SK-N-SH treated with all-trans-retinoic acid at 6 μM for 48 hours (cell line): ENCODE measurements around the gene KPNB1.
A peak's percentile ranks its signal among the peaks of the same experiment; 100 is the strongest.

Experiments used
- ATAC-seq: fragments of 200-7000 bp; cut with Tn5 transposase; 3 replicates; pipeline ENCODE4 v1.9.1; 2020; ENCODE audit warnings: mild to moderate bottlenecking, moderate library complexity
- ARNTL ChIP-seq: fragments of 450-650 bp; formaldehyde crosslinking; IDR thresholded peaks from 2 replicates; pipeline ENCODE4 v1.5.0; 2020; ENCODE audit warnings: low read depth, mild to moderate bottlenecking, moderate library complexity, borderline replicate concordance
- BACH2 ChIP-seq: fragments of 250-450 bp; sonication (Bioruptor Pico); IDR thresholded peaks from 2 replicates; pipeline ENCODE4 v1.9.0; 2021; ENCODE audit warnings: mild to moderate bottlenecking, borderline replicate concordance
- CSDC2 ChIP-seq: fragments of 250-450 bp; sonication (Bioruptor Pico); IDR thresholded peaks from 2 replicates; pipeline ENCODE4 v1.5.0; 2020; ENCODE audit warnings: mild to moderate bottlenecking, moderate library complexity
- ESRRG ChIP-seq: fragments of 250-450 bp; sonication (Bioruptor Pico); IDR thresholded peaks from 2 replicates; pipeline ENCODE4 v1.6.1; 2021; ENCODE audit warnings: mild to moderate bottlenecking
- GLIS3 ChIP-seq: fragments of 250-450 bp; sonication (Bioruptor Pico); IDR thresholded peaks from 2 replicates; pipeline ENCODE4 v1.5.0; 2020; ENCODE audit warnings: mild to moderate bottlenecking, moderate library complexity
- ISL1 ChIP-seq: fragments of 250-450 bp; sonication (Bioruptor Pico); IDR thresholded peaks from 2 replicates; pipeline ENCODE4 v2.1.2; 2022; ENCODE audit warnings: mild to moderate bottlenecking, moderate library complexity
- RARB ChIP-seq: fragments of 250-450 bp; sonication (Bioruptor Pico); IDR thresholded peaks from 2 replicates; pipeline ENCODE4 v1.8.0; 2021; ENCODE audit warnings: mild to moderate bottlenecking, moderate library complexity
- SNAI2 ChIP-seq: fragments of 250-450 bp; sonication (Bioruptor Pico); IDR thresholded peaks from 2 replicates; pipeline ENCODE4 v1.5.0; 2020; ENCODE audit warnings: mild to moderate bottlenecking, moderate library complexity
- TOX ChIP-seq: fragments of 250-450 bp; sonication (Bioruptor Pico); IDR thresholded peaks from 2 replicates; pipeline ENCODE4 v1.8.0; 2021; ENCODE audit warnings: mild to moderate bottlenecking, moderate library complexity, borderline replicate concordance
- ZC3H10 ChIP-seq: fragments of 250-450 bp; sonication (Bioruptor Pico); IDR thresholded peaks from 2 replicates; pipeline ENCODE4 v1.5.1; 2021; ENCODE audit warnings: mild to moderate bottlenecking, moderate library complexity
- ZFP3 ChIP-seq: fragments of 250-450 bp; sonication (Bioruptor Pico); IDR thresholded peaks from 2 replicates; pipeline ENCODE4 v1.5.0; 2020; ENCODE audit warnings: mild to moderate bottlenecking, moderate library complexity
- ZNF565 ChIP-seq: fragments of 450-650 bp; formaldehyde crosslinking; conservative IDR thresholded peaks from 2 replicates; pipeline ENCODE4 v1.5.0; 2020; ENCODE audit warnings: low read depth, mild to moderate bottlenecking, moderate library complexity
- TF ChIP-seq, protein P1 (sequence below): fragments of 250-450 bp; sonication (Bioruptor Pico); IDR thresholded peaks from 2 replicates; pipeline ENCODE4 v1.5.1; 2020; ENCODE audit warnings: low read depth, mild to moderate bottlenecking, moderate library complexity
- TF ChIP-seq, protein P2 (sequence below): fragments of 250-450 bp; sonication (Bioruptor Pico); IDR thresholded peaks from 2 replicates; pipeline ENCODE4 v1.8.0; 2020; ENCODE audit warnings: mild to moderate bottlenecking, moderate library complexity, borderline replicate concordance
- TF ChIP-seq, protein P3 (sequence below): fragments of 250-450 bp; sonication (Bioruptor Pico); IDR thresholded peaks from 2 replicates; pipeline ENCODE4 v1.5.0; 2020; ENCODE audit warnings: mild to moderate bottlenecking, moderate library complexity
- TF ChIP-seq, protein P4 (sequence below): fragments of 250-450 bp; sonication (Bioruptor Pico); IDR thresholded peaks from 2 replicates; pipeline ENCODE4 v1.5.1; 2021; ENCODE audit warnings: mild to moderate bottlenecking, moderate library complexity

Gene KPNB1

DNA sequence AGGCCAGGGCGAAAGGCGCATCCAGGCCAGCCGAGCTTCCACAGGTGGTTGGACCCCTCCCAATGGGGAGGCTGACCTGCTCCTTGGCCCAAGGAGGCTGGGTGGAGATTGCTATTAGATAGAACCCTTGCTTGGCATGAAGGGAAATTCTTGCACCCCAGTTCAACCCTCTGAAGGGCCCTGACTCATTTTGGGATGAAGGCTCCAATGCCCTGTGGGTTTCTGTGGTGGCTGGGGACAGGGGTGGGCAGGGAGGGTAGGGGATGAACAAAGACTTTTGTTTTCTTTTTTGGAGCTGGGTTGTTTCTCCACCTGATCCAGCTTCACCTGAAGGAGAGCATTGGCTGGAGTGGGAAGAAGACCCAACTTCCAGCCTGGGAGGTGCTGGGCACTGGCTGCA is 66.7 kb downstream of the KPNB1 start:
- TF ChIP-seq, protein P1, sequence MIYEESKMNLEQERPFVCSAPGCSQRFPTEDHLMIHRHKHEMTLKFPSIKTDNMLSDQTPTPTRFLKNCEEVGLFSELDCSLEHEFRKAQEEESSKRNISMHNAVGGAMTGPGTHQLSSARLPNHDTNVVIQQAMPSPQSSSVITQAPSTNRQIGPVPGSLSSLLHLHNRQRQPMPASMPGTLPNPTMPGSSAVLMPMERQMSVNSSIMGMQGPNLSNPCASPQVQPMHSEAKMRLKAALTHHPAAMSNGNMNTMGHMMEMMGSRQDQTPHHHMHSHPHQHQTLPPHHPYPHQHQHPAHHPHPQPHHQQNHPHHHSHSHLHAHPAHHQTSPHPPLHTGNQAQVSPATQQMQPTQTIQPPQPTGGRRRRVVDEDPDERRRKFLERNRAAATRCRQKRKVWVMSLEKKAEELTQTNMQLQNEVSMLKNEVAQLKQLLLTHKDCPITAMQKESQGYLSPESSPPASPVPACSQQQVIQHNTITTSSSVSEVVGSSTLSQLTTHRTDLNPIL (CRISPR knock-in tag) = no peak
- TF ChIP-seq TOX (CRISPR knock-in tag) (no peak), ZC3H10 (CRISPR knock-in tag) (no peak), RARB (CRISPR knock-in tag) (no peak), CSDC2 (no peak), BACH2 (no peak), ZFP3 (no peak), ESRRG (no peak), ISL1 (CRISPR knock-in tag) (no peak), ARNTL (no peak), ZNF565 (CRISPR knock-in tag) (no peak)
- TF ChIP-seq, protein P2, sequence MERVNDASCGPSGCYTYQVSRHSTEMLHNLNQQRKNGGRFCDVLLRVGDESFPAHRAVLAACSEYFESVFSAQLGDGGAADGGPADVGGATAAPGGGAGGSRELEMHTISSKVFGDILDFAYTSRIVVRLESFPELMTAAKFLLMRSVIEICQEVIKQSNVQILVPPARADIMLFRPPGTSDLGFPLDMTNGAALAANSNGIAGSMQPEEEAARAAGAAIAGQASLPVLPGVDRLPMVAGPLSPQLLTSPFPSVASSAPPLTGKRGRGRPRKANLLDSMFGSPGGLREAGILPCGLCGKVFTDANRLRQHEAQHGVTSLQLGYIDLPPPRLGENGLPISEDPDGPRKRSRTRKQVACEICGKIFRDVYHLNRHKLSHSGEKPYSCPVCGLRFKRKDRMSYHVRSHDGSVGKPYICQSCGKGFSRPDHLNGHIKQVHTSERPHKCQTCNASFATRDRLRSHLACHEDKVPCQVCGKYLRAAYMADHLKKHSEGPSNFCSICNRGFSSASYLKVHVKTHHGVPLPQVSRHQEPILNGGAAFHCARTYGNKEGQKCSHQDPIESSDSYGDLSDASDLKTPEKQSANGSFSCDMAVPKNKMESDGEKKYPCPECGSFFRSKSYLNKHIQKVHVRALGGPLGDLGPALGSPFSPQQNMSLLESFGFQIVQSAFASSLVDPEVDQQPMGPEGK = no peak
- TF ChIP-seq, protein P3, sequence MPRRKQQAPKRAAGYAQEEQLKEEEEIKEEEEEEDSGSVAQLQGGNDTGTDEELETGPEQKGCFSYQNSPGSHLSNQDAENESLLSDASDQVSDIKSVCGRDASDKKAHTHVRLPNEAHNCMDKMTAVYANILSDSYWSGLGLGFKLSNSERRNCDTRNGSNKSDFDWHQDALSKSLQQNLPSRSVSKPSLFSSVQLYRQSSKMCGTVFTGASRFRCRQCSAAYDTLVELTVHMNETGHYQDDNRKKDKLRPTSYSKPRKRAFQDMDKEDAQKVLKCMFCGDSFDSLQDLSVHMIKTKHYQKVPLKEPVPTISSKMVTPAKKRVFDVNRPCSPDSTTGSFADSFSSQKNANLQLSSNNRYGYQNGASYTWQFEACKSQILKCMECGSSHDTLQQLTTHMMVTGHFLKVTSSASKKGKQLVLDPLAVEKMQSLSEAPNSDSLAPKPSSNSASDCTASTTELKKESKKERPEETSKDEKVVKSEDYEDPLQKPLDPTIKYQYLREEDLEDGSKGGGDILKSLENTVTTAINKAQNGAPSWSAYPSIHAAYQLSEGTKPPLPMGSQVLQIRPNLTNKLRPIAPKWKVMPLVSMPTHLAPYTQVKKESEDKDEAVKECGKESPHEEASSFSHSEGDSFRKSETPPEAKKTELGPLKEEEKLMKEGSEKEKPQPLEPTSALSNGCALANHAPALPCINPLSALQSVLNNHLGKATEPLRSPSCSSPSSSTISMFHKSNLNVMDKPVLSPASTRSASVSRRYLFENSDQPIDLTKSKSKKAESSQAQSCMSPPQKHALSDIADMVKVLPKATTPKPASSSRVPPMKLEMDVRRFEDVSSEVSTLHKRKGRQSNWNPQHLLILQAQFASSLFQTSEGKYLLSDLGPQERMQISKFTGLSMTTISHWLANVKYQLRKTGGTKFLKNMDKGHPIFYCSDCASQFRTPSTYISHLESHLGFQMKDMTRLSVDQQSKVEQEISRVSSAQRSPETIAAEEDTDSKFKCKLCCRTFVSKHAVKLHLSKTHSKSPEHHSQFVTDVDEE (CRISPR knock-in tag) = no peak
- TF ChIP-seq, protein P4, sequence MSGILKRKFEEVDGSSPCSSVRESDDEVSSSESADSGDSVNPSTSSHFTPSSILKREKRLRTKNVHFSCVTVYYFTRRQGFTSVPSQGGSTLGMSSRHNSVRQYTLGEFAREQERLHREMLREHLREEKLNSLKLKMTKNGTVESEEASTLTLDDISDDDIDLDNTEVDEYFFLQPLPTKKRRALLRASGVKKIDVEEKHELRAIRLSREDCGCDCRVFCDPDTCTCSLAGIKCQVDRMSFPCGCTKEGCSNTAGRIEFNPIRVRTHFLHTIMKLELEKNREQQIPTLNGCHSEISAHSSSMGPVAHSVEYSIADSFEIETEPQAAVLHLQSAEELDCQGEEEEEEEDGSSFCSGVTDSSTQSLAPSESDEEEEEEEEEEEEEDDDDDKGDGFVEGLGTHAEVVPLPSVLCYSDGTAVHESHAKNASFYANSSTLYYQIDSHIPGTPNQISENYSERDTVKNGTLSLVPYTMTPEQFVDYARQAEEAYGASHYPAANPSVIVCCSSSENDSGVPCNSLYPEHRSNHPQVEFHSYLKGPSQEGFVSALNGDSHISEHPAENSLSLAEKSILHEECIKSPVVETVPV (CRISPR knock-in tag) = no peak
- no peak for ATAC-seq

DNA sequence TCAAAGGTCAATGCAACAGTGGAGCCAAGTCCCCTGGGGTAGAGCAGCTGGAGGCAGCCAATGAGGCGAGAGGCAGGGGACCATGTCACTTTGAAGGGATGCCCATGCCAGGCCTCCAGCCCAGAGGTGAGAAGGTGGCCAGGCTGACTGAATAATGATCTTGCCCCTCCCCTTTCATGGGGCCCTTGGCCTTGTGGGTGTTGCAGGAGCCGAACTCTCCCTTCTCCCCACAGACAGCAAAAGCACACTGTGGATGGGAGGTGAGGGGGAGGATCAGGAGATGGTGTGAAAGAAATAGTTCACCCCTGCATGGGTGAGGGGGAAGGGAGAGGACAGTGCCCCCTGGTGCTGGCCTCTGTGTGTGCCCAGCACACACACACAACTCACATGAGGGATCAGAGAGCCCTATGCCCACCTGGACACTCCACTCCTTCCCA is 67.6 kb downstream of the KPNB1 start:
- ATAC-seq = peak; percentile 7; the same call in 1 of the 3 replicates
- no peak for TF ChIP-seq TOX (CRISPR knock-in tag)
- no peak for TF ChIP-seq ZFP3
- TF ChIP-seq ARNTL = no peak
- TF ChIP-seq, protein P3 (CRISPR knock-in tag) = no peak
- no peak for TF ChIP-seq RARB (CRISPR knock-in tag)
- no peak for TF ChIP-seq ZNF565 (CRISPR knock-in tag)
- TF ChIP-seq, protein P1 (CRISPR knock-in tag) = no peak
- TF ChIP-seq SNAI2 (CRISPR knock-in tag) = no peak

DNA sequence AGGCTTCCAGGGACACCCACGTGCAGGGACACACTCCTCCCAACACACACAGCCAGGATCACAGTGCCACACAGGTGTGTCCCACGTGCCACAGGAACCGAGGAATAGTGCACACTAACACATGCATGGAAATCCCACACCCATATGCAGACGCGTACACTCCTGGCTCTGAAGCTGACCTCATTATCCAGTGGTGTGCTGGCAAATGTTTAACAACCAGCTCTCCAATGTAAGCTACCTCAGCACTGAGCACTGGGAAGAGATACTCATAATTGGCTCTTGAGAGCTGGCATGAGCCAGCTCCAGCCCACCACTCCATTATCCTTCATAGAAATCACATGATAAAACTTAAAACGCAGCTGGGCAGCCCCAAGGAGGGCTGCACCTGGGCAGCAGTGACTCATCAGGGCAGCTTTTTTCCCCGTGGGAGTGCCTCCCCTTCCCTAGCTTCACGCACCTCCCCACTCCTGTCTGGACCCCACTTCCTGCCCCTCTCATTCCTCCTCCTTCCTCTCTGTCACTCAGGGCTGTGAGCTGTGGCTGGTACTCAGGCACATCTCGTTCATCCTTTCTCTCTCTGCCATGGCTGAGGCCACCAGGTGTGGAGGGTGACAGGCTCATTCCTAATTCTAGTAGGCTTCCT is 68.4 kb downstream of the KPNB1 start:
- ATAC-seq = 0 out of 3 replicates have a peak, but pooled peaks have one; percentile 3

More for the DNA sequence above, 68.4 kb downstream of the KPNB1 start:
- TF ChIP-seq, protein P1 (CRISPR knock-in tag) = no peak
- TF ChIP-seq GLIS3 = no peak
